ENCODE data around the gene HPCAL1.
A peak's percentile ranks its signal among the peaks of the same experiment; 100 is the strongest.

The HPCAL1 gene

GRCh38 chr2:10407432-10407831, 104.7 kb downstream of the HPCAL1 start:
- no peak for DNase-seq (ENCODE audit: low read depth in 2 of 2)

GRCh38 chr2:10407841-10408648, 105.3 kb downstream of the HPCAL1 start:
- peak; percentile 51 to 72 for DNase-seq (ENCODE audit: low read depth in 2 of 2)

GRCh38 chr2:10408649-10409579, 106.2 kb downstream of the HPCAL1 start:
- DNase-seq (ENCODE audit: low read depth in 2 of 2): peak; percentile 74 to 78

GRCh38 chr2:10410001-10410822, 107.5 kb downstream of the HPCAL1 start:
- DNase-seq (ENCODE audit: low read depth in 2 of 2): no peak

- DNase-seq (ENCODE audit: low read depth in 2 of 2): no peak
Observed at GRCh38 chr2:10410823-10411437, 108.2 kb downstream of the HPCAL1 start.

GRCh38 chr2:10411557-10411956, 108.9 kb downstream of the HPCAL1 start:
- DNase-seq (ENCODE audit: low read depth in 2 of 2): no peak

- DNase-seq (ENCODE audit: low read depth in 2 of 2): no peak
Observed at GRCh38 chr2:10412380-10412779, 109.7 kb downstream of the HPCAL1 start.

- DNase-seq (ENCODE audit: low read depth in 2 of 2): no peak
Observed at GRCh38 chr2:10413503-10413902, 110.8 kb downstream of the HPCAL1 start.

- DNase-seq (ENCODE audit: low read depth in 2 of 2): no peak
Observed at GRCh38 chr2:10413991-10414451, 111.3 kb downstream of the HPCAL1 start.

- no peak for DNase-seq (ENCODE audit: low read depth in 2 of 2)
Observed at GRCh38 chr2:10414591-10414990, 111.9 kb downstream of the HPCAL1 start.

GRCh38 chr2:10415048-10415447, 112.3 kb downstream of the HPCAL1 start:
- no peak for DNase-seq (ENCODE audit: low read depth in 2 of 2)

- no peak for DNase-seq (ENCODE audit: low read depth in 2 of 2)
Observed at GRCh38 chr2:10415640-10416039, 112.9 kb downstream of the HPCAL1 start.

GRCh38 chr2:10417551-10418335, 115.0 kb downstream of the HPCAL1 start:
- no peak for DNase-seq (ENCODE audit: low read depth in 2 of 2)

GRCh38 chr2:10419553-10420257, 117.0 kb downstream of the HPCAL1 start:
- DNase-seq (ENCODE audit: low read depth in 2 of 2): no peak

- no peak for DNase-seq (ENCODE audit: low read depth in 2 of 2)
Observed at GRCh38 chr2:10422251-10422650, 119.5 kb downstream of the HPCAL1 start.

GRCh38 chr2:10422732-10423399, 120.2 kb downstream of the HPCAL1 start:
- no peak for DNase-seq (ENCODE audit: low read depth in 2 of 2)

GRCh38 chr2:10423400-10423774, 120.7 kb downstream of the HPCAL1 start:
- no peak for DNase-seq (ENCODE audit: low read depth in 2 of 2)

- no peak for DNase-seq (ENCODE audit: low read depth in 2 of 2)
Observed at GRCh38 chr2:10424051-10424450, 121.3 kb downstream of the HPCAL1 start.

- no peak for DNase-seq (ENCODE audit: low read depth in 2 of 2)
Observed at GRCh38 chr2:10424916-10425505, 122.3 kb downstream of the HPCAL1 start.
